BLaER1 treated with 17β-estradiol and CSF1 and Interleukin-3, amounts not matched to agents 10 nM and 100 nM (cell line): ENCODE results near the gene ALS2CL.

Experiments used
- H3K27ac ChIP-seq, 11 experiments: shearing (Covaris generic); formaldehyde crosslinking; 2 replicates each; pipeline ENCODE4 v1.8.1; 2022
- H3K27me3 ChIP-seq, 11 experiments: shearing (Covaris generic); formaldehyde crosslinking; 2 replicates each; pipeline ENCODE4 v1.8.1; 2022
- H3K36me3 ChIP-seq, 11 experiments: shearing (Covaris generic); formaldehyde crosslinking; 2 replicates each; pipeline ENCODE4 v1.8.1; 2022
- H3K4me1 ChIP-seq, 10 experiments: shearing (Covaris generic); formaldehyde crosslinking; 2 replicates each; pipeline ENCODE4 v1.8.1; 2022
- H3K4me2 ChIP-seq, 11 experiments: shearing (Covaris generic); formaldehyde crosslinking; 2 replicates each; pipeline ENCODE4 v1.8.1; 2022
- H3K4me3 ChIP-seq, 10 experiments: shearing (Covaris generic); formaldehyde crosslinking; 2 replicates each; pipeline ENCODE4 v1.8.1; 2022
- H3K9ac ChIP-seq, 11 experiments: shearing (Covaris generic); formaldehyde crosslinking; 2 replicates each; pipeline ENCODE4 v1.8.1; 2022
- H3K9me3 ChIP-seq, 11 experiments: shearing (Covaris generic); formaldehyde crosslinking; replicated peaks in 1 of 11; 2 replicates each; pipeline ENCODE4 v1.8.1; 2022
- H4K20me1 ChIP-seq, 11 experiments: shearing (Covaris generic); formaldehyde crosslinking; 2 replicates each; pipeline ENCODE4 v1.8.1; 2022
- Cebpa-rat ChIP-seq, 11 experiments: shearing (Covaris generic); IDR thresholded peaks; 2 replicates each; pipeline ENCODE4 v1.8.1; 2022

ALS2CL gene

GRCh38 chr3:46627078-46627477, 66.4 kb downstream of the ALS2CL start:
- no peaks in the 10 kb centered on the region for H3K27me3 ChIP-seq
- TF ChIP-seq Cebpa-rat (IDR thresholded peaks at IDR 0.05) = no peak
- no peaks in the 10 kb centered on the region for H3K9me3 ChIP-seq
- no peak overlapping the region for H3K27ac ChIP-seq
- H3K9ac ChIP-seq = no peak overlapping the region
- H3K4me2 ChIP-seq = no peak overlapping the region
- no peaks in the 10 kb centered on the region for H4K20me1 ChIP-seq
- H3K36me3 ChIP-seq = no peaks in the 10 kb centered on the region
- H3K4me3 ChIP-seq = no peak overlapping the region
- peaks cover 20 to 31% (median 23%) of the 10 kb centered on the region in 10 experiments for H3K4me1 ChIP-seq

- Histone ChIP-seq H3K27ac (no peak overlapping the region), H3K4me1 (peaks cover 20 to 35% (median 23%) of the 10 kb centered on the region in 10 experiments), H3K4me2 (no peak overlapping the region), H3K27me3 (no peaks in the 10 kb centered on the region), H3K36me3 (no peaks in the 10 kb centered on the region), H4K20me1 (no peaks in the 10 kb centered on the region), H3K9me3 (no peaks in the 10 kb centered on the region), H3K9ac (no peak overlapping the region), H3K4me3 (no peak overlapping the region)
- TF ChIP-seq Cebpa-rat (IDR thresholded peaks at IDR 0.05) = no peak
Measured at GRCh38 chr3:46626039-46626438, 67.4 kb downstream of the ALS2CL start.

GRCh38 chr3:46624975-46625490, 68.4 kb downstream of the ALS2CL start:
- Histone ChIP-seq H3K4me1 (peaks cover 11 to 35% (median 14%) of the 10 kb centered on the region in 10 experiments), H3K27me3 (no peaks in the 10 kb centered on the region), H3K36me3 (no peaks in the 10 kb centered on the region), H3K9me3 (no peaks in the 10 kb centered on the region), H3K4me3 (no peak overlapping the region), H3K27ac (no peak overlapping the region), H4K20me1 (no peaks in the 10 kb centered on the region), H3K4me2 (no peak overlapping the region), H3K9ac (no peak overlapping the region)
- no peak for TF ChIP-seq Cebpa-rat (IDR thresholded peaks at IDR 0.05)

- H3K4me3 ChIP-seq = no peak overlapping the region
- H3K4me1 ChIP-seq = peaks cover 6 to 35% (median 9%) of the 10 kb centered on the region in 10 experiments; a peak in 19 of 20 replicates
- no peaks in the 10 kb centered on the region for H3K36me3 ChIP-seq
- H3K4me2 ChIP-seq = no peak overlapping the region
- no peaks in the 10 kb centered on the region for H3K27me3 ChIP-seq
- H3K27ac ChIP-seq = no peak overlapping the region
- H4K20me1 ChIP-seq = no peaks in the 10 kb centered on the region
- no peaks in the 10 kb centered on the region for H3K9me3 ChIP-seq
- H3K9ac ChIP-seq = no peak overlapping the region
- TF ChIP-seq Cebpa-rat (IDR thresholded peaks at IDR 0.05) = no peak
Measured at GRCh38 chr3:46624533-46624932, 68.9 kb downstream of the ALS2CL start.

- Histone ChIP-seq H3K4me2 (peak overlapping the region in 3 of 11 experiments; percentile 35 to 64 (median 54); a peak in 6 of 22 replicates), H3K4me1 (peaks cover 0 to 25% (median 0%) of the 10 kb centered on the region in 10 experiments; a peak in 6 of 20 replicates), H3K9me3 (no peaks in the 10 kb centered on the region), H4K20me1 (no peaks in the 10 kb centered on the region), H3K36me3 (no peaks in the 10 kb centered on the region), H3K4me3 (no peak overlapping the region), H3K27me3 (no peaks in the 10 kb centered on the region), H3K9ac (no peak overlapping the region), H3K27ac (peak overlapping the region in 2 of 11 experiments; percentile 5 to 13; a peak in 3 of 22 replicates)
- TF ChIP-seq Cebpa-rat (IDR thresholded peaks at IDR 0.05) = no peak
Measured at GRCh38 chr3:46619845-46620778, 73.4 kb downstream of the ALS2CL start.
